GM12874 (cell line): Measurements from ENCODE around the gene LRRC26.

Source experiments
- TF ChIP-seq, protein P1 (sequence below): IDR thresholded peaks from 2 replicates; pipeline ENCODE4 v1.5.1; 2011; ENCODE audit warnings: low read depth, mild to moderate bottlenecking, control low read depth, low read length, moderate library complexity; ENCODE audit not compliant: insufficient read depth

LRRC26 gene

DNA sequence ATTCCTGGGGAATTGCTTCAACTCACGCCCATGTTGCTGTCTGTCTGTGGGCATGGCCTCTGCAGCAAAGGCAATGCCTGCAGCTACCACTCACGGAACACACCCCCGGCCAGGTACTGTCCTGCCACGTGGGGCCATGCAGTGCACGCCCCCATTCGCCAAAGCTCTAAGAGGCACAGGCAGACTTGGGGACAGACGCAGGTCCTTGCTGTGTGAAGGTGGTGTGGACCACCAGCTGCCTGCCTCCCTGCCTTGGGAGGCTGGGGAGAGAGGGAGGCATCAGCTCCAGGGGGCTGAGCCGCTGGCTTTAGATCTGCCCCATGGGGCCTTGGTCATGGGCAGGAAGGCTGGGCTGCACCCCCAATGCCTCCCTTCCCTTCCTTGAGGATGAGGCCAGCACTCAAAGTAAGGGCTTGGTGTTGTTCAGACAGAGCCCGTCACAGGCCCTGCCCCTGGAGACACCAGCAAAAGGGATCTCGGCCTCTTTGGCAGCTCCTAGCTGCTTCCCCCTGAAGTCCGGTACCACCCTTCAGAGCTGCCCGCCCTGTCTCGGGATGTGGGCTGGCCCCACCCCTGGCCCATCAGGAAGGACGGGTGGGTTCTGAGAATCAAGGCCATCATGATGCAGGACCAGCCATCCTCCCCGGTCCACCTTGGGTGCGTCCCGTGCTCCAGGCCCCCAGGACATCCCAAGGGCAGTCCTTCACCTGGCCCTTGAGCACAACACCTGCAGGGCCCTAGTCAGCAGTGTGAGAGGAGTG, 28.6 kb downstream of the LRRC26 start:
- TF ChIP-seq, protein P1, sequence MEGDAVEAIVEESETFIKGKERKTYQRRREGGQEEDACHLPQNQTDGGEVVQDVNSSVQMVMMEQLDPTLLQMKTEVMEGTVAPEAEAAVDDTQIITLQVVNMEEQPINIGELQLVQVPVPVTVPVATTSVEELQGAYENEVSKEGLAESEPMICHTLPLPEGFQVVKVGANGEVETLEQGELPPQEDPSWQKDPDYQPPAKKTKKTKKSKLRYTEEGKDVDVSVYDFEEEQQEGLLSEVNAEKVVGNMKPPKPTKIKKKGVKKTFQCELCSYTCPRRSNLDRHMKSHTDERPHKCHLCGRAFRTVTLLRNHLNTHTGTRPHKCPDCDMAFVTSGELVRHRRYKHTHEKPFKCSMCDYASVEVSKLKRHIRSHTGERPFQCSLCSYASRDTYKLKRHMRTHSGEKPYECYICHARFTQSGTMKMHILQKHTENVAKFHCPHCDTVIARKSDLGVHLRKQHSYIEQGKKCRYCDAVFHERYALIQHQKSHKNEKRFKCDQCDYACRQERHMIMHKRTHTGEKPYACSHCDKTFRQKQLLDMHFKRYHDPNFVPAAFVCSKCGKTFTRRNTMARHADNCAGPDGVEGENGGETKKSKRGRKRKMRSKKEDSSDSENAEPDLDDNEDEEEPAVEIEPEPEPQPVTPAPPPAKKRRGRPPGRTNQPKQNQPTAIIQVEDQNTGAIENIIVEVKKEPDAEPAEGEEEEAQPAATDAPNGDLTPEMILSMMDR = no peak

DNA sequence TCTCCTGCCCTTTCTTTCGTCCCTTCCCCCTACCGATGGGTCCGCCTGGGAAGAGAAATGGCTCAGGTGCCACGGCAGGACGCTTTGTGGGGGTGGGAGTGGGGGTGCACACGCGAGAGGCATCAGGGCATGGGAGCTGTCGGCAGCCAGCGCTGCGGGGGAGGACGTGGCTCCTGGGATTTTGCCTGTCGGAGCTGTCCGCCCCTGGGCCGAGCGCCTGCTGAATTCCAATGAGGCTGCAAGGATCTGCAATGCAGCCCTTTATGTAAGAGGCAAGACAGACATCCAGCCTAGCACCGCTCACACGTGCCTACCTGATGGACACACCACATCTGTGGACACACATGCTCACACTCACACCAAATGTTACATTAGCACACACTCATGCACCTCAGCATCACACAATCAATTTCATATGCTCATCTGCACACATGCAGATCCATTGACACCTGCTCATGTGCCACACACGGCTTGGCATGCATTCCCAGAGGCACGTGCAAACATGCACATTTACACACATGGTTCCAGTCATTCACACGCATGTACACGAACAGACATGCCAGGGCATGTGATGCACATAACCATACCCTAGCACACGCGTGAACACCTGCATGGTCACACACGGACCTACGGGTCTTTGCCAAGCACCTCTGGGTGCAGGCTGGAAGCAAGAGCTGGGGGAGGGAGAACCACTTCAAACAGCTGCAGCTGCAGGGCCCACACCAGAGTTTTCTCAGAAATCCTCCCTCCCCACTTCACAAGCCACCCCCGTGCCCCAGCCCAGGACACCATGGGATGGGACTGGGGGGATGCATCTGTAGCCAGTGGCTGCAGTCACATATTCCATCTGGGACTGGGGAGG, 29.5 kb downstream of the LRRC26 start:
- TF ChIP-seq, protein P1 = no peak

DNA sequence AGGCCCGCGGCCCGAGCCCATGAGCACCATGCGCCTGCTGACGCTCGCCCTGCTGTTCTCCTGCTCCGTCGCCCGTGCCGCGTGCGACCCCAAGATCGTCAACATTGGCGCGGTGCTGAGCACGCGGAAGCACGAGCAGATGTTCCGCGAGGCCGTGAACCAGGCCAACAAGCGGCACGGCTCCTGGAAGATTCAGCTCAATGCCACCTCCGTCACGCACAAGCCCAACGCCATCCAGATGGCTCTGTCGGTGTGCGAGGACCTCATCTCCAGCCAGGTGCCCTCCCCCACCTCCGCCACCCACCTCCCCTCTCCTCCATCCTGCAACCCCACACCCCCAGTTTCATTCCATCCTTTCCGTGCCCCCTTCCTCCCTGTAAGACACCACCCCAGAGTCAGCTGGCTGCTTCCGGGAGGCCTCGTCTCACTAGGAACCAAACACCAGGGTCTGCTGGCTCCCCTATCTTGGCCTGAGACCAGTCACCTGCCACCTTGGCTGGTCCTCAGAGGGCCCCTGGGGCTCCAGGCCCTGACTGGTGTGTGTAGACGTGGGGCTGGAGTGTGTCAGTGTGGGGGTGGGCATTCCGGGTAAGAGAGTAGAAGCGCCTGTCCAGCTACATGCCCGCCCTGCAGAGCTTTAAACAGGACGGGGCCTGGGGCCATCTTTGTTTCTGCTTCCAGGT, 30.2 kb downstream of the LRRC26 start:
- TF ChIP-seq, protein P1 = no peak

DNA sequence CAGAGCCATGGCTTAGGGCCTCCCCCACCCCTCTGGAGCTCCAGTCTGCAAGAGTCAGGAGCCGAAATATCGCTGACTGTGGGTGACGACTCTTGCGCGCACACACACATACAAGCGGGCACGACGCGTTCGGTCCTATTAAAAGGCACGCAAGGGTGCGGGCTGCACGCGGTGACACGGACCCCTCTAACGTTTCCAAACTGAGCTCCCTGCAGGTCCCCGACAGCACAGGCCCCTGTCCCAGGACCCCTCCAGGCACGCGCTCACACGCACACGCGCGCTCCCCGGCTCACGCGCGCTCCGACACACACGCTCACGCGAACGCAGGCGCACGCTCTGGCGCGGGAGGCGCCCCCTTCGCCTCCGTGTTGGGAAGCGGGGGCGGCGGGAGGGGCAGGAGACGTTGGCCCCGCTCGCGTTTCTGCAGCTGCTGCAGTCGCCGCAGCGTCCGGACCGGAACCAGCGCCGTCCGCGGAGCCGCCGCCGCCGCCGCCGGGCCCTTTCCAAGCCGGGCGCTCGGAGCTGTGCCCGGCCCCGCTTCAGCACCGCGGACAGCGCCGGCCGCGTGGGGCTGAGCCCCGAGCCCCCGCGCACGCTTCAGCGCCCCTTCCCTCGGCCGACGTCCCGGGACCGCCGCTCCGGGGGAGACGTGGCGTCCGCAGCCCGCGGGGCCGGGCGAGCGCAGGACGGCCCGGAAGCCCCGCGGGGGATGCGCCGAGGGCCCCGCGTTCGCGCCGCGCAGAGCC, 31.0 kb downstream of the LRRC26 start, which contains the start of gene GRIN1:
Gene GRIN1 (plus strand): TSS at position 433 of the 746 bp plus-strand sequence. CDS start 333 bp downstream, outside the sequence.
- TF ChIP-seq, protein P1 = no peak

DNA sequence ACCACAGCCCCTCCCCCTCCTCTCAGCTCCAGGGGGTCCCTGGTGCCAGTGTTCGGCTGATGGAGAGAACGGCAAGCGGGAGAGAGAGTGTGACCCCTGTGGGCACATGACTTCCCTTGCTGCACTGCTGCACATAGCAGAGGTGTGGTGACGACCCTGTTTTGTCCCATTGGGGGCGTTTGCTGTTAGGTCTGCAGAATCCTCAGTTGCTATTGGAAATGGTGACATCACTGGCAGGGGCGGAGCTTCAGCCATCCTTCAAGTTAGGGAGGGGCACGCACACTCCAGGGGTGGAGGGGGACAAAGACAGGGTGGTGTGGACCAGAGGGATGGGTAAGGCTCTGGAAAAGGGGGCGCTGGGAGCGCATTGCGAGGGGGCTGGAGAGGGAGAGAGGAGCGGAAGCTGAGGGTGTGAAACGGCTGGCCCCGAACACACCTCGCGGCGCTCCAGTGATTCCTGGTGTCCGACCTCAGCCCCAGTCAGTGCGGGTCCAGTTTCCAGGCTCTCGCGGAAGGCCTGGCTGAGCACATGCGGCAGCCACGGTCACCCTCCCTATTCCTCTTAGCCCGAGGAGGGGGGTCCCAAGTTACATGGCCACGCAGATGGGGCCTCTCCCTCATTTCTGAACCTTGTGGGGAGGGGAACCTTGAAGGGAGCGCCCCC, 31.7 kb downstream of the LRRC26 start:
- TF ChIP-seq, protein P1 = no peak

DNA sequence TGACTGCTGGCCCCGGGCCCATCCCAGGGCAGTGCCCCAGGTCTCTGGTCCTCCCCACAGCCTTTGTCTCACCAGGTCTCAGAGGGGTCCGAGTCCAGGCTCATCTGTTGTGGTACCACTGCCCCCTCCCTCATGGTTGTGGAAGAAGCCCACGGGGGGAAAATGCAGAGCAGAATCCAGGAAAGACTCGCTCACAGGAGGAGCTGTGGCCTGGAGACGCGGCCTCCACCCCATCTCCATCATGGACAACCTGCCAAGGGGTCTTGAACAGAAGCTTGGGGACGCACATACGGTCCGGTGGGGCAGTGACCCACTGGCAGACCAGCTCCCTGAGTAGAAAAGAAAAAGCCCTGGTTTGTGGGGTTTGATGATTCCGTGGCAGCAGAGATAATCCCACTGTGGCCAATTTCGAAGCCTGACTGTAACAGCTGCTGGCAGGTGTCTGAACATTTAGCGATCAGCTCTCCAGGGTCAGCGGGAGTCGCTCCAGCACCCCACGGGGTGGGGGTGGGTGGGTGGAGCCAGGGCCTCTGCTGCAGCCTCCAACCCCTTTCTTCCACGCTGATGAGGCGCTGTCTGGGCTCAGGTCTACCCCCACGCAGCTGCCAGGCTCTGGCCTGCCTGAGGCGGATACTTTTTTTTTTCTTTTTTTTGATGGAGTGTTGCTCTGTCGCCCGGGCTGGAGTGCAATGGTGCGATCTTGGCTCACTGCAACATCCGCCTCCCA, 32.8 kb downstream of the LRRC26 start:
- TF ChIP-seq, protein P1 = no peak
